ENCODE data around the gene PCBP3.
"Not testable (repeated sequence)": the region's sequence is repeated elsewhere in the genome, so short reads cannot be mapped to it uniquely, and the experiment has no call there.

The PCBP3 gene

DNA sequence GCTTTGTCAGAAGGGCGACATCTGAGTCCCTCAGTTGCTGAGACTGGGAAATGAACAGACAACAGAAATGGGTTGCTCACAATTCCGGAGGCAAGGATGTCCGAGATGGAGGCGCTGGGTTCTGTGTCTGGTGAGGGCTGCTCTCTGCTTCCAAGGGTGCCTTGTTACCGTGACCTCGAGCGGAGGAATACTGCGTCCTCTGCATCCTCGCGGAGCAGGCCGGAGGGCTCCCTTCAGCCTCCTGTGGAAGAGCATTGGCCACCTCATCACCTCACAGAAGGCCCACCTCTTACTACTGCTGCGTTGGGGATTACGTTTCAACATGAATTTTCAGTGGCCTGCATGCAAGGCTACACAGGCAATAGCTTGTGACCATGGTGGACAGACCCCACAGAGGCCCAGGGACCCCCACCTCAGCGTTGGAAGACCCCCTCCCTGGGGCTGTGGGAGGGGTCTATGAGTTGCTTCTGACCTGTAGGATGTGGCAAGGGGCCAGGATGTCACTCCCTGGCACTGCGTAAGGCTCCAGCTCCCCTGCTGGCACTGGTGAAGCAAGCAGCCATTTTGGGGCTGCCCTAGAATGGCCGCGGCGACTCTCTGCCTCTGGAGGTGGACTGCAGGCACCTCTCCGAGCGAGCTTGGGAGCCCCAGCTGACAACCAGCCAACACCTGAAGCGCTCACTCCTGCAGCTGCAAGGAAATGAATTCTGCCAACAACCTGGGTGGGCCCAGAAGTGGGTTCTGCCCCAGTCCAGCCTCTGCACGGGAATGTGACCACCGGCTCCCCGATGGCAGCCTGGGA lies 301.7 kb downstream of the PCBP3 start:
- no peak for DNase-seq (ENCODE audit: low read depth)

DNA sequence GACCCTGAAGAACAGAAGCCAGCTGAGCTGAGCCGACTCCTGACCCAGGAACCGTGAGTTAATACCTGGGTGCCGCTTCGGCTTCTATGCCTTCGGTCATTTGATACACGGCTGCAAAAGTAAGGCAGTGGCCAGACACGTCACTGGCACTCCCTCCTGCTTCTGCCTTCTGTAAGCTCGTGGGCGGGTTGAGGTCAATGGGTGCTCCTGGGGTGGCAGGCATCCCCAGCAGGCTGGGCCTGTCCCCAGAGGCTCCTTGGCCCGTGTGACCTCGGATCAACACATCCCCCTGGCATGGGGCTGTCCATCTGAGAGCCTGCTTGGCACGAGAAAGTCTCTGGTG lies 302.3 kb downstream of the PCBP3 start:
- no peak for DNase-seq (ENCODE audit: low read depth)

- no peak for DNase-seq (ENCODE audit: low read depth)
These were observed 303.8 kb downstream of the PCBP3 start for GRCh38 chr21:45947296-45947695.

DNA sequence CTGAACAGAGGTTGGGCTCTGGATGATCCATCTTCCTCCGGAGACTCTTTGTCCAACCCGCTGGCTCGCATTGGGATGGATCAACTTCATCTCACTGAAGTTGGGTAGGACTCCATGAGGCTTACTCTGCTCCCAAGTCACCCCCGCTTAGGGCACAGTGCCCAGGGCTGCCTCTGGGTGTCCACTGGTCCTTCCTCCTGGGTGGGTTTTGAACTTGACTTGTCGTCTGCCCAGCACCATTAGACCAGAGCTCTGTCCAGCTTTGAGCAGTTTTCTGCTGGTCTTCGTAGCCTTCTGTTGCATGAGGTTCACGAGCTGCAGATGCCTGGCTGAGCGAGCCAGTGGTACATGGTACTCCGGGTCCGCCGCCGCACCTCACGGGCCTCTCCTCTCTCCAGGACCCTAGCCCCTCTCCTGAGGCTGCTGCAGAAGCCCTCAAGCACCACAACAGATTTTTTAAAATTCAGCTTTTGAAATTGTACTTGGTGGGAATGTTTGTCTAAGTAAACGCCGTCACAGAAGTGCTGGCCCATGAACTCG lies 304.3 kb downstream of the PCBP3 start:
- no peak for DNase-seq (ENCODE audit: low read depth)

DNA sequence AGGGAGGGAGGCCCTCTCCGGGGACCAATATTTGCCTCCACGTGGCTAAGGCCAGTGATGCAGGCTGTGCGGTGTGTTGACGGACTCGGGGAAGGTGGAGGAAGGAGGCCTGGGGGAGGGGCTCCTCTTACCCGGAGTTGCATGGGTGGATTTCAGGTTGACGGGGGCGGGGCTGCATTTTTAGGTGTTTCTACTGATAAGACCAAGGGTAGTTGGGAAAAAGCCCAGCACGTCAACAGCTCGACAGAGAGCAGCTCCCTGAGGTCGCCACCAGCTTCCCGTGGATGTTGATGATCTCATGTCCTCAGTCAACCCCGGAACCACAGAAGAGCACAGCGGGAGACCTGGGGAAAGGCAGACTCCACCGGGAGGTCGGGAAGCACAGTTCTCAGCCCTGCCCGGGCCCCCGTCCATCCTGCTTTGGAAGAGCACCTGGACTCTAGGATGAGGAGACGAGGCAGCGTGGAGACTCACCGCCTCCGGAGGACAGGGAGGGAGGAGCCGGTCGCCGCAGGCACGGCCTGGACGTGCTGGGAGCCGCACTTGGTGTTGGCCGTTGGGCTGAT lies 305.1 kb downstream of the PCBP3 start:
- DNase-seq (ENCODE audit: low read depth) = no peak

DNA sequence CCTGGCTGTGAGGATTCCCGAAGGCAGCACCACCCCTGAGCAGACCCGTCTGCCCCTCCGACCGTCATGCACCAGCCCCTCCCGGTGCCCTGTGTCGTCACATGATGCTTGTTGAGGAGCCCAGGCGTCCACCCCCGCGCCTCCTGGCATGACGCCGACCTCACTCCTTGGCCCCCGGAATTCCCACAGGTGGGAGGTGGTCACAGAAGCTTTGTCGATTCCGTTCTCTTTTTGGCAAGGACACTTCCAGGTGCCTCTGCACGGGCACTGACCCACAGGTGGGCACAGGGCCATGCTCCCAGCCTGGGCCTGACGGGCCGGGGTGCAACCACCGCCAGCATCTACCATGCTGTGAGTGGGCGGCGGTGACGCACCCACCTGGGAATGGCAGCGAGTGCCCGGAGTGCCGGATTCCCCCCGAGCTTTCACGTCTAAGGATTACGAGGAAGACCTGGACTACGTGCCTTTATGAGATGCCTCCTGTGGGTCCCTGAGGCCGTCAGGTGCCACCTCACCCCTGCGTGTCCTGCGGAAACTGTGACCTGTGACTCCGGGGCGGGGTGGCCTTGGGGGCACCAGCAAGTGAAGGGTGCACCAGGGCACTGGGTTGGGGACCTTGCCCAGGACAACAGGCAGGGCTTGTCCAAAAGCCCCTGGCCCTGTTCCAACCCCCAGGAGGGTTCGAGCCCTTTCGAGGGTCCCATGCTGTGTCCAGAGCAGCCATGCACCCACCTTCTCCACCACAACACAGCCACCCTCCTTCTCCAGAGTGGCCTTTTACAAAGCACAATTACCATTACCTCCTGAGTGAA lies 306.6 kb downstream of the PCBP3 start:
- DNase-seq (ENCODE audit: low read depth) = no peak

DNA sequence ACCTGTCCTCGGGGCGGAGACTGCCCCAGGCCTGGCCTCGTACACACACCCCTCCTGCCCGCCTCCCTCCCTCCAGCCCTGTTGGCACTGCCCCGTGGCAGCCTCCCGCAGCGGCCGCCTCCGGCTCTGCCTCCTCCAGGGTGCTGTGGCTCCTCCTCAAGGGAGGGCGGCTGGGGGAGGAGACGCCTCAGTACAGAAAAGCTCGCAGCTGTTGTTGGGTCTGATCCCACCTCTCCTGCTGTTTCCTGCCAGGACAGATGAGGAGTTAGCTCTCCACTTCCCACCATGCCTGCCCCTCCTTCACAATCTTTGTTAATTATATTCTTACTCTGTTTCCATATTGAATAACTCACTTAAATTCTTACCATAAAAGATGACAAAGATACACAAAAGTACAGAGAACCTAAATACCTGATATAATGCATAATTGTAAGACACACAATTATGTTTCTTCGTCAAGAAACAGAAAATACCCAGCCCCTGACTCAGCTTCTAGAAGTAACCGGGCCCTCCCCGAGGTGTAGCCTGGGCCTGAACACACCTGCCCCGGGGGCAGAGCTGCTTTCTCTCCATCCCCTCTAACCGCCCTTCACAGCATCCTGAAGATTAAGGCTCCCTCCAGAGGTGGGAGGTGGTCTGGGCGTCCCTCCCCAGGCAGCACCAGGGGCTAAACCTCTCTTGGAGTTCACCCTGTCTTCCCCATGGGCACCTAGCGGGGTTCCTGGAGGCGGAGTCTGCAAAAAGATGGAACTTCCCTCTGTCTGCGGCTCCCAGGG lies 307.4 kb downstream of the PCBP3 start:
- DNase-seq (ENCODE audit: low read depth) = no peak

DNA sequence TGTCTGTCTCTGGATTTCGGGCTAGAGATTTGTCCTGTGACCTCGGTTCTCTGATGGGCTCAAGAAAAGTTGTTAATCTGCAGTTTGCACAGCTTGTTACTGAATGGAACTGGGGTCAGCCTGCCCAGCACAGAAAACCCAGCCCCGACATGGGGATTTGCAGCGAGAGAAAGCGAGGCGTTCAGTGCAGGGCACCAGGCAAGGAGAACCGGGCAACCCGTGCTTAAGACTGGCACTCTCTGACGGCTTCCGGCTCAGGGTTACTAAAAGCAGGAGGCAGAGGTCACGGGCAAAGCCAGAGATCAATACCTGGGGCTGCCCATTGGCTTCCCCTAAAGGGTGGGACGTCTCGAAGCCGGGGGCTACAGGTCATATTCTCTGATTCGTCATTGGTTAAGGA lies 308.2 kb downstream of the PCBP3 start:
- no peak for DNase-seq (ENCODE audit: low read depth)

GRCh38 chr21:45952527-45952926 lies 309.0 kb downstream of the PCBP3 start:
- DNase-seq (ENCODE audit: low read depth) = not testable (repeated sequence)

DNA sequence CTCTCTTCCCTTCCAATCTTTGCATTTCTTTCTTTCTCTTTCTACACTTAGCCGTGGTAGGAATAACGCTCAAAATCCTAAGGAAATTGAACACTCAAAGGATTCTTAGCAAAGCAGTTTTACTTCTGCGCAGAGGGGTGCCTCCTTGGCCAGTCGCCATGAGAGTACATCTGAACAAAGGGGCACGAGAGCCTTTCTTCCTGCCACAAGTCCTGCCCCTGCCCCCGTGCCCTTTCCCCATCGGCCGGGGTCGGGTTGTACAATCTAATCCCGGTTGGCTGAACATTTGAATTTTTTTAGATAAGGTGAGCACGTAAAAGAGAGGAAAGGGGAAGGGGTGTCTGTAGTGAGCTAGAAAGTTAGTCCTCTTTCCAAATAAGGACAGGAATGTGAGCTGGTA lies 309.4 kb downstream of the PCBP3 start:
- DNase-seq (ENCODE audit: low read depth) = no peak

DNA sequence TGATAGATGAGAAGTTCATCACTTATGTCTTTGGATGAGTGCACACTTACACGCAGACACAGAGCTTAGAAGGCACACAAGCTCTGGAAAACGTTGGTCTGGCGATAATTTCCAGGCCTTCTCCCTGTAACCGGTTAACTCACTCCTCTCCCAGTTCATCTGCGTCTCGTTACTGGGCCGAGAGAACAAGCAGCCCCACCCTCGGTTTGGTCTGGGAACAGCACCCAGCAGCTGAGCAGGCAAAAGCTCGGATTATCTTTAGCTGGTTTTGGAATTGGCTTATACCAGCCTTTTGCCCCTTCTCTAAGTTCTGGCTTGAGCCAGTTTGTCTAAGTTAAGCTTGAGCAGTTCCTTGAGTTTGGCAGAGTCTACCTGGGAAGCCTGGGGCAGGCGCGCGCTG lies 310.7 kb downstream of the PCBP3 start:
- no peak for DNase-seq (ENCODE audit: low read depth)

DNA sequence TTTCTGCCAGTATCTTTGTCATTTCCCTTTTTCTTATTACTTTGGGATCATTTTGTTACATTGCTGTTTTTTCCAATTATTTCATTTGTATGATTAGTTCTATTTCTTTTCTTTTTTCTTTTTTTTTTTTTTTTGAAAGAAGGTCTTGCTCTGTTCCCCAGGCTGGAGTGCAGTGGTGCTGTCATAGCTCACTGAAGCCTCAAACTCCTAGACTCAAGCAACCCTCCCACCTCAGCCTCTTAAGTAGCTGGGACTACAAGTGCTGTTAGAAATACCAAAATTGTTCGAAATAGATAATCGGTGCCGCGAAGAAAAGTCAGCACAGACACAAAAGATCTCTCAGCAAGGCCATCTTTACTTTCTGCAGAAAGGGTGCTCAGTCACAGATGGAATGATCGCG lies 311.4 kb downstream of the PCBP3 start:
- no peak for DNase-seq (ENCODE audit: low read depth)

- no peak for DNase-seq (ENCODE audit: low read depth)
These were observed 314.0 kb downstream of the PCBP3 start for GRCh38 chr21:45957551-45957950.

DNA sequence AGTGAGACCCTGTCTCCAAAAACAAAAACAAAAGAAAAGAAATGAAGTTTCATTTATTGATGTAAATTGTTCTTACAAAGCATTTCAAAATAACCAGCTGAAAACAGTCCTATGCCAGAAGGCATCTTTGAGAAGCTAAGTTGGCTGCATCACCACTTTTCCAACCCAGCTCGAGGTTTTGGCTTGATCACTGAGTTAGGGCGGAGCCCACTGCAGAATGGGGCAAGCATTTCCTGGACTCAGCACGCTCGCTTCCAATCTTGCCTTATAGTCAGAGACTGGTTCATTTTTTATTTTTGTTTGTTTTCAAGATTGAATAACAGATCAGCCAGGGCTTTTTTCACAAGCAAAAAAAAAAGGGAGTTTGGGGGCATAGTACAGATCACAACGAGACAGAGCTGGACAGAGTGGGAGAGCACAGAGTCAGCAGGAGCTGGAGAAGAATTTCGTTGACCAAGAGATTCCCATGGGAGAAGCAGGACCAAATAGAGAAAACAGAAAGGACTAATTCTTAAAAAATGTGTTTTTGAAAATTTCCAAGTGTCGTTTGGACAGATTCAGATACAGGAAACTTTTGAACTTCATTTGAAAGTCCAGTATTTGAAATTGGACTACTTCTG lies 314.6 kb downstream of the PCBP3 start:
- no peak for DNase-seq (ENCODE audit: low read depth)

- DNase-seq (ENCODE audit: low read depth) = no peak
These were observed 315.7 kb downstream of the PCBP3 start for GRCh38 chr21:45959182-45959581.

DNA sequence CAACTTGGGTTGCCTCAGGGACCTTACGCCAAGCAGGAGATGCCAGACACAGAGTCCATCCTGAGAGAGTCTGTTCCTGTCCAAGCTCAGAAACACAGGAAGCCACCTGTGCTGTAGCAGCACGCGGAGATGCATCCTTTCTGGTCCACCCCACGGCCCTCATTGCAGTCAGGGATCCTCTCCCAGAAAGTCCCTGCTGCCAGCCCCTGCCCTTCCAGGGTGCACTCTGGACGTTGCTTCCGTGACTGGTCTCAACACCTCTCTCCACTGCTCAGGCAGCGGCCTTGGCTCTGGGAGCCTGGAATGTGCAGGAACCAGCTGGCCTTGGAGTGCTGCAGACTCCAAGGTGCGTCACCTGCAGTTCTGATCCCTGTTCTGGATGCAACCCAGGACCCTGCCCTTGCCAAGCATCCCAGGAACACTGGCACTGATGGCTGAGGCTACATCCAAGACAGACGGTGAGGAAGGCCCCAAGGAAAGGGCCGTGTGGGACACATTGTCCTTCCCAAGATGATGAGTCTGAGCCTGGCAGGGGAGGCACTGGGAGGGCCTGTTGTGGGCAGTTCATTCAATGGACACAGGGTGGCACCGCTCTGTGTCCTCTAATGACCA lies 316.4 kb downstream of the PCBP3 start:
- DNase-seq (ENCODE audit: low read depth) = no peak

DNA sequence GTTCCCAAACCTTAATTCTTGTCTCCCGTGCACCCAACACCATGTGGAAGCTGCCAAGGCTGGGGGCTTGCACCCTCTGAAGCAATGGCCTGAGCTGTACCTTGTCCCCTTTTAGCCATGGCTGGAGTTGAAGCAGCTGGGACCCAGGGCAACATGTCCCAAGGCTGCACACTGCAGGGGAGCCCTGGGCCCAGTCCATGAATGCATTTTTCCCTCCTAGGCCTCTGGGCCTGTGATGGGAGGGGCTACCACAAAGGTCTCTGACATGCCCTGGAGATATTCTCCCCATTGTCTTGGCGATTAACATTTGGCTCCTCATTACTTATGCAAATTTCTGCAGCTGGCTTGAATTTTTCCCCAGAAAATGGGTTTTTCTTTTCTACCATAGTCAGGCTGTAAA lies 317.9 kb downstream of the PCBP3 start:
- not testable (repeated sequence) for DNase-seq (ENCODE audit: low read depth)

DNA sequence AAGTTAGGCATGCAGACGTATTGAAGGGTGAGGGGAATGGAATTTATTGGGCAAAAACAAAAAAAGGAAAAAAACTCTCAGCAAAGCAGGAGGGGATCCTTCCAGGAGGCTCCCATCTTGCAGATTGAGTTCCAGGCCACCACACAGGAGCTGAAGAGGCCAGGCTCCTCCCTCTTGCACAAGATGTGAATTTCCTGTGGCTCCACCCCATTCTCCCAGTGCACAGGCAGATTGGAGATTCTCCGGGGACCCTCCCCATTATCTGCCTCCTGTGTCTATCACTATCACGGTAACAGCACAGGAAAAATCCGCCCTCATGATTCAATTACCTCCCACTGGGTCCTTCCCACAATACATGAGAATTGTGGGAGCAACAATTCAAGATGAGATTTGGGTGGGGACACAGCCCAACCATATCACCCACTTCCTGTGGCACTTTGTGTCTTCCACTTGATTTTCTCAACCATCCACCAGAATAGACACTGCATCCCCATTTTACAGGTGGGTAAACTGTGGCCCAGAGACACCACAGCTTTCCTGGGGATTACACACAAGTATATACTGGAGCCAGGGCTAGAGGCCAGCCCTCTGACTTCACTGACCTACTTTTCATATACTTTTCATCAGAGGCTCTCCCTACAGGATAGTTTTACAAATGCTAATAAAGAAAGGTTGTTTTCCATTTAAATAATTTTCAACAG lies 319.2 kb downstream of the PCBP3 start:
- DNase-seq (ENCODE audit: low read depth) = no peak

GRCh38 chr21:45963232-45963570 lies 319.7 kb downstream of the PCBP3 start:
- no peak for DNase-seq (ENCODE audit: low read depth)

DNA sequence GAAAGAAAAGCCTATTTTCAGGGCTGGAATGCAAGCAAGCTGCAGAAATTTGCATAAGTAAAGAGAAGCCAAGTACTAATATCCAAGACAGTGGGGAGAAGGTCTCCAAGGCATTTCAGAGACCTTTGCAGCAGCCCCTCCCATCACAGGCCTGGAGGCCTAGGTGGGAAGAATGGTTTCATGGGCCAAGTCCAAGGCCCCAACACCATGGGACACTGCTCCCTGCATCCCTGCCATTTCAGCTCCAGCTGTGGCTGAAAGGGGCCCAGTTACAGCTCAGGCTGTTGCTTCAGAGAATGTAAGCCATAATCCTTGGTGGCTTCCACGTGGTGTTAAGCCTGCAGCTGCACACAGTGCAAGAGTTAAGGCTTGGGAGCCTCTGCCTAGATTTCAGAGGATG lies 321.1 kb downstream of the PCBP3 start:
- no peak for DNase-seq (ENCODE audit: low read depth)
